GM19468 (cell line): ENCODE results near the gene AOC3.
"Not testable (repeated sequence)": the region's sequence is repeated elsewhere in the genome, so short reads cannot be mapped to it uniquely, and the experiment has no call there.

Experiments used
- ATAC-seq: cut with Tn5 transposase; IDR thresholded peaks from one replicate; pipeline ENCODE4 v1.9.1; 2021; ENCODE audit warnings: mild to moderate bottlenecking, moderate library complexity, moderate number of reproducible peaks; ENCODE audit not compliant: unreplicated experiment; ENCODE audit errors: extremely low read depth

The AOC3 gene

DNA sequence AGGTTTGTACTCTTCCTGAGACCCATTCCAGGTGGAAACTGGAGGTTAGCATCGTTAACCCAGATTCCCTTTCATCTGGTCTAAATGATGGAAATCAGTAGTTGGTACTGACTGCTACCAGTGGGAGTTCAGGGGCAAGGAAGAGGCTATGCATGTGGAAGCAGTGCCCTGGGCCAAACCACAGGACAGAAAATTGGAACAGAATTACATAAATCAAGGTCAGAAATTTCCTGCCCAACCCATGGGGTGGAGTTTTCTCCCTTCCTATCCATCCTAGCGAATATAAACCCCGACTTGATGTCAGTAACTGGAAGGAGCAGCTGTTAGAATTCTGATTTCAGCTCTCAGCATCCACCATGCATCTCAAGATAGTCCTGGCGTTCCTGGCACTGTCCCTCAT is 6.7 kb upstream of the AOC3 start, which contains the start of gene AOC2:
Gene AOC2, plus strand, starts transcription at position 310 of the 400 bp plus-strand sequence. Its CDS starts 47 bp downstream, at position 357.
- ATAC-seq = no peak

DNA sequence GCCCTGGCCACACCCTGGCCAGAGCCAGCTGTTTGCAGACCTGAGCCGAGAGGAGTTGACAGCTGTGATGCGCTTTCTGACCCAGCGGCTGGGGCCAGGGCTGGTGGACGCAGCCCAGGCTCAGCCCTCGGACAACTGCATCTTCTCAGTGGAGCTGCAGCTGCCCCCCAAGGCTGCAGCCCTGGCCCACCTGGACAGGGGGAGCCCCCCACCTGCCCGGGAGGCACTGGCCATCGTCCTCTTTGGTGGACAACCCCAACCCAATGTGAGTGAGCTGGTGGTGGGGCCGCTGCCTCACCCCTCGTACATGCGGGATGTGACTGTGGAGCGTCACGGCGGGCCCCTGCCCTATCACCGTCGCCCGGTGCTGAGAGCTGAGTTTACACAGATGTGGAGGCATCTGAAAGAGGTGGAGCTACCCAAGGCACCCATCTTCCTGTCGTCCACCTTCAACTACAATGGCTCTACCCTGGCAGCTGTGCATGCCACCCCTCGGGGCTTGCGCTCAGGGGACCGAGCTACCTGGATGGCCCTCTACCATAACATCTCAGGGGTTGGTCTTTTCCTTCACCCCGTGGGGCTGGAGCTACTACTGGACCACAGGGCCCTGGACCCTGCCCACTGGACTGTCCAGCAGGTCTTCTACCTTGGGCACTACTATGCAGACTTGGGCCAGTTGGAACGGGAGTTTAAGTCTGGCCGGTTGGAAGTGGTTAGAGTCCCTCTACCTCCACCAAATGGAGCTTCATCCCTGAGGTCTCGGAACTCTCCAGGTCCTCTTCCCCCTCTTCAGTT is 6.0 kb upstream of the AOC3 start:
- no peak for ATAC-seq

GRCh38 chr17:42845556-42845917 is 5.5 kb upstream of the AOC3 start:
- ATAC-seq = no peak

DNA sequence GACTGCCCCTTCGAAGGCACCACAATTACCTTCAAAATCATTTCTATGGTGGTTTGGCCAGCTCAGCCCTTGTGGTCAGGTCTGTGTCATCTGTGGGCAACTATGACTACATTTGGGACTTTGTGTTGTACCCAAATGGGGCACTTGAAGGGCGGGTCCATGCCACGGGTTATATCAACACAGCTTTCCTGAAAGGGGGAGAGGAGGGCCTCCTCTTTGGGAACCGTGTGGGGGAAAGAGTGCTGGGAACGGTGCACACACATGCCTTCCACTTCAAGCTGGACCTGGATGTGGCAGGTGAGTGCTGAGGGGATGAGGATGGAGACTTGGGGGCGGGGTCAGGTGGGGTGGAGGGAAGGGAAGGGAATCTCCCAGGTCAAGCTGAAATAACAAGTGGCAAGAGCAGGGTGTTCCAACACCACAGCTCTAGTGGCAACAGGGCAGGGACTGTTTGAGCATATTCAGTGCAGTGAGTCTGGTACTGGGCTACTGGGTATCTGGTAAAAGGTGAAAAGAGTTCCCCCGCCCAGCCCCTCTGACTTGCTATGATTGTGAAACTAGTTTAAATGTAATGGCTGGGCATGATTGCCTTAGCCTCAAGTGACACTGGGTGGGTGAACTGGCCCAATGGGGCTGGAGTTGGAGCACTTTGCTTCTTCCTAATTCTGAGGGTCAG is 4.9 kb upstream of the AOC3 start:
- no peak for ATAC-seq

DNA sequence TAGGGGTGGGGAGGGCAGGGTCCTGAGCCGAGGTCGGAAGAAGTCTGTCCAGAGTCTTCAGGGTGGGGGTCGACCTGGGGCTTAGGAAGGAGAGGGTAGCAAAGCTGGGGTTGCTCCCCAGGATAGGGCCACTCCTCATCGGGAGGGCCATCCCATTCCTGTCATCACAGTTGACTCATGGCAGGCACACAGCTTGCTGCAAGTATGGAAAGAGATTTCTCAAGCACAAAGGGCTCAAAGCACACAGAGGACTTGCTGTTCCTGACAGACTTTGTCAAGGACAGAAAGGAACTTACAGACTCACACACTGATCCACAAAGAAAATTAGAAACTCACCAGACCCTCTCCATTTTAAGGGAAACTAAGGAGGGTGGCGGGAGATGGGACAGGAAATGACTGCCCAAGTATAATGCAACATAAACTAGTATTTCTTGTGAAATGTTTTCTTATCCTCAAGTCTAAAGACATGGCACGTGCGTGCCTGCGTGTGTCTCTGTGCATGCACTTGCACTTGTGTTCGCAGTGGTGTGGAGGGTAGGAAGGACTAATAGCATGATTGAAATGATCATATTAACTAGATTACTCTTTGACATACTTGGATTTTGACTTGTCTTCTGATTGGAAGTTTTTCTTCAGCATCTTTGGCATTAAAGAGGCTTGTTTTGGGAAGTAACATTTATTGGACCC is 4.3 kb upstream of the AOC3 start:
- ATAC-seq = no peak

DNA sequence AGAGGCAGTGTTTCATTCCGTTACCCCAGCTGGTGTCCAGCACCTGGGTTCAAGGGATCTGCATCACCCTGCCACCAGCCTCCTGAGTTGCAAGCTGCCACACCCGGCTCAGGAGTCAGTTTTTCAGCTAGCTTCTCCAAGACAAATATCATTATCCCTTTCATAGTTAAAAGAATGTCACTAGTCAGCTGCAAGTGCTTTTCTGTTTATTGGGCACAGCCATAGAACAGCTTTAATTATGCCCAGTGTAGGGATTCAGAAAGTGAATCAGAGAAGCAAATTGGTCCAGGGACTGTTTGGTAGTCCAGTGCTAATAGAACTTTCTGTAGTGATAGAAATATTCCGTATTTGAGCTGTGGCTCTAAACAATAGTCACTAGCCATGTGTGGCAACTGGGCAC is 2.9 kb upstream of the AOC3 start:
- ATAC-seq = no peak

GRCh38 chr17:42849031-42849430 is 2.0 kb upstream of the AOC3 start:
- no peak for ATAC-seq

DNA sequence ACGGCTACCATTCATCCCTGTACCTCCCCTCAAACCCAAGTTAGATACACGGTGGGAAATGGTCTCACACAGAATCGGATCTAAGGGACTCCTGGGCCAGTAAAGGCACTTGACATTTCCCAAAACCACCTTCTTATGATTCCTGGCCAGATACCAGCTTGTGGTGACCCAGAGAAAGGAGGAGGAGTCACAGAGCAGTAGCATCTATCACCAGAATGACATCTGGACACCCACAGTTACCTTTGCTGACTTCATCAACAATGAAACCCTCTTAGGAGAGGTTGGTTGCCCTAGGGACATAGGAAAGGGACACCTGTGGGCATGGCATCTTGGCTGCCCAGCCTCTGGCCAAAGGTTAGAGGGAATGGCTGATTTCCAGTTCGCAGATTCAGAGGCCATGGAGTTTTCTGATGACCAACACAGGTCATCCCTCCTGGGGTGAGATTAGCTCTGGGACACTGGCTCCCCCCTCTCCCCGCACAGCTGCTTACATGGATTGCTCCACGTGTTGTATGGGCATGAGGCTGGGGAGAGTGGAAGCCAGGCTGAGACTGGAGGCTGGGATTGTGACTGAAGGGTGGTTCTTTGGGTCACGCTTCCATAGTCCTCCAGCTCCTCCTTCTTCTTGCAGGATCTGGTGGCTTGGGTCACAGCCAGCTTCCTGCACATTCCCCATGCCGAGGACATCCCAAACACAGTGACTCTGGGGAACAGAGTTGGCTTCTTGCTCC is 1.4 kb upstream of the AOC3 start:
- ATAC-seq = no peak

DNA sequence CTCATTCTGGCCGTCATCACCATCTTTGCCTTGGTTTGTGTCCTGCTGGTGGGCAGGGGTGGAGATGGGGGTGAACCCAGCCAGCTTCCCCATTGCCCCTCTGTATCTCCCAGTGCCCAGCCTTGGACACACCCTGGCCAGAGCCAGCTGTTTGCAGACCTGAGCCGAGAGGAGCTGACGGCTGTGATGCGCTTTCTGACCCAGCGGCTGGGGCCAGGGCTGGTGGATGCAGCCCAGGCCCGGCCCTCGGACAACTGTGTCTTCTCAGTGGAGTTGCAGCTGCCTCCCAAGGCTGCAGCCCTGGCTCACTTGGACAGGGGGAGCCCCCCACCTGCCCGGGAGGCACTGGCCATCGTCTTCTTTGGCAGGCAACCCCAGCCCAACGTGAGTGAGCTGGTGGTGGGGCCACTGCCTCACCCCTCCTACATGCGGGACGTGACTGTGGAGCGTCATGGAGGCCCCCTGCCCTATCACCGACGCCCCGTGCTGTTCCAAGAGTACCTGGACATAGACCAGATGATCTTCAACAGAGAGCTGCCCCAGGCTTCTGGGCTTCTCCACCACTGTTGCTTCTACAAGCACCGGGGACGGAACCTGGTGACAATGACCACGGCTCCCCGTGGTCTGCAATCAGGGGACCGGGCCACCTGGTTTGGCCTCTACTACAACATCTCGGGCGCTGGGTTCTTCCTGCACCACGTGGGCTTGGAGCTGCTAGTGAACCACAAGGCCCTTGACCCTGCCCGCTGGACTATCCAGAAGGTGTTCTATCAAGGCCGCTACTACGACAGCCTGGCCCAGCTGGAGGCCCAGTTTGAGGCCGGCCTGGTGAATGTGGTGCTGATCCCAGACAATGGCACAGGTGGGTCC is 607 bp downstream of the AOC3 start:
- ATAC-seq = not testable (repeated sequence)

DNA sequence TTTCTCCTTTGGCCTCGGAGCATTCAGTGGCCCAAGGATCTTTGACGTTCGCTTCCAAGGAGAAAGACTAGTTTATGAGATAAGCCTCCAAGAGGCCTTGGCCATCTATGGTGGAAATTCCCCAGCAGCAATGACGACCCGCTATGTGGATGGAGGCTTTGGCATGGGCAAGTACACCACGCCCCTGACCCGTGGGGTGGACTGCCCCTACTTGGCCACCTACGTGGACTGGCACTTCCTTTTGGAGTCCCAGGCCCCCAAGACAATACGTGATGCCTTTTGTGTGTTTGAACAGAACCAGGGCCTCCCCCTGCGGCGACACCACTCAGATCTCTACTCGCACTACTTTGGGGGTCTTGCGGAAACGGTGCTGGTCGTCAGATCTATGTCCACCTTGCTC is 1.4 kb downstream of the AOC3 start:
- no peak for ATAC-seq

DNA sequence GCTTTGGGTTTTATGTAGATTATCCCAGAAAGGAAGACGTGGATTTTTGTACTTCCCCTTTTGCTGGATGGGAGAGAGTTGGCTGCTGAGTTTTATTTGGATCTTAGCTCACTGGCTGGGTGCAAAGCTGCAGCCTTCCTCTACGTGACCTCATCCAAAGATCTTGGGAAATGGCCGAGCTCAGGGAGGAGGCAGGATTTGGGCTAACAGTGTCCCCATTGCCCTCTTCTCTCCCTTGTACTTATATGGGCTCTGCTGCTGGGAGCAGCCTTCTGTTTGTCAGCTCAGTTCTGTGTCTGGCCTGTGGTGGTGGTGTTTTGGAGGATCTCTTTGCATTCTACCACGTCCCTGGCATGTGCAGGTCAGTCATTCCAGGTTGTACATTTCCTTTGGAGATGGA is 2.0 kb downstream of the AOC3 start:
- ATAC-seq = no peak

GRCh38 chr17:42853597-42853967 is 2.6 kb downstream of the AOC3 start:
- no peak for ATAC-seq

DNA sequence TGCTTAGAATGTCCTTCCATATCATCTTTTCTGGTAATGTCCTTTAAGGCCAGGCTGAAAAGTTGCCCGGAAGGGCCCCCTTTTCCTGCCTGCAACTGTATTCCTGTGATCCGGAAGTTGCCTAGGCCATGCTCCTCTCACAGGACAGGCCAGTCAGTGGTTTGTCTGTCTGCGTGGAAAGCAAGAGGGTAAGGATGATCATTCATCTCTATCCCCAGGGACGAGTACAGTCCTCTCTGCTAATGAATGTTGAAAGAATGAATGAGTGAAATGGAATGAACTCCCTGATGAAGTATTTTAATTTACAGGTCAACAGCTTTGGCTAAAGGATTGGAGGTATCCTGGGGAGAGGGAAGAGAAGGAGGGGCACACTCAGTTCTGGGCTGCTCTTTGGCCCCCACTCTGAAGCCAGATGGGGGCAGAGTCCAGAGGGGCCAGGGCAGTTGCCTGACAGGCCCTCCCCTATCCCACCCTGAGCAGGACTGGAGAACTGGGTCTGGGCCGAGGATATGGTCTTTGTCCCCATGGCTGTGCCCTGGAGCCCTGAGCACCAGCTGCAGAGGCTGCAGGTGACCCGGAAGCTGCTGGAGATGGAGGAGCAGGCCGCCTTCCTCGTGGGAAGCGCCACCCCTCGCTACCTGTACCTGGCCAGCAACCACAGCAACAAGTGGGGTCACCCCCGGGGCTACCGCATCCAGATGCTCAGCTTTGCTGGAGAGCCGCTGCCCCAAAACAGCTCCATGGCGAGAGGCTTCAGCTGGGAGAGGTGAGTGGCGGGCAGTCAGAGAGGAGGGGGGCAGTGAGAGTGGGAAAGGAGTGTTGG is 3.2 kb downstream of the AOC3 start:
- ATAC-seq = no peak

DNA sequence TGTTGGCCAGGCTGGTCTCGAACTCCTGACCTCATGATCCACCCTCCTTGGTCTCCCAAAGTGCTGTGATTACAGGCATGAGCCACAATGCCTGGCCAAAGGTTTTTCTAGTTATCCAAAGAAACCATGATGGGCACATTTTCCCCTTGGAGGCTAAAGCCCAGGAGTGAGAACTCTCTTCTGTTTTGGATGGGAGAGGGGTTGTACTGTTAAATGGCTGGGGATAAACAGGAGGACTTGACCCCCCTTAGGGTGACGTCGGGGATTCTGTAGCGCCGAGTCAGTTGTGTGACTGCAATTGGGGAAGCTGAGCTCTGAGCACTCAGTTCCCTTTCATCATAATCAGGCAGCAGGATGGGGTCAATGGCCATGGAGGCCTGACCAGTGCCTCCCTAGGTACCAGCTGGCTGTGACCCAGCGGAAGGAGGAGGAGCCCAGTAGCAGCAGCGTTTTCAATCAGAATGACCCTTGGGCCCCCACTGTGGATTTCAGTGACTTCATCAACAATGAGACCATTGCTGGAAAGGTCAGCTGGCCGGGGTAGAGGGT is 4.1 kb downstream of the AOC3 start:
- ATAC-seq = no peak

DNA sequence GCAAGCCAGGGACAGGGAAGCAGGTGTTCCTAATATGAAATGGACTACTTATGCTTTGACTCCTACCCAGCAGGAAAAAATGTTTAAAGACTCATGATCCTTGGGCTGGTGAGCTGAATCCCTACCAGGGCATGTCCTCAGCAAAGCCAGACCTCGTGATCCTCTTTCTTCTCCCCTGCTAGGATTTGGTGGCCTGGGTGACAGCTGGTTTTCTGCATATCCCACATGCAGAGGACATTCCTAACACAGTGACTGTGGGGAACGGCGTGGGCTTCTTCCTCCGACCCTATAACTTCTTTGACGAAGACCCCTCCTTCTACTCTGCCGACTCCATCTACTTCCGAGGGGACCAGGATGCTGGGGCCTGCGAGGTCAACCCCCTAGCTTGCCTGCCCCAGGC is 5.1 kb downstream of the AOC3 start:
- ATAC-seq = not testable (repeated sequence)

- ATAC-seq = not testable (repeated sequence)
Observed at GRCh38 chr17:42856516-42856915, 5.5 kb downstream of the AOC3 start.

GRCh38 chr17:42857389-42857788 is 6.4 kb downstream of the AOC3 start:
- no peak for ATAC-seq

DNA sequence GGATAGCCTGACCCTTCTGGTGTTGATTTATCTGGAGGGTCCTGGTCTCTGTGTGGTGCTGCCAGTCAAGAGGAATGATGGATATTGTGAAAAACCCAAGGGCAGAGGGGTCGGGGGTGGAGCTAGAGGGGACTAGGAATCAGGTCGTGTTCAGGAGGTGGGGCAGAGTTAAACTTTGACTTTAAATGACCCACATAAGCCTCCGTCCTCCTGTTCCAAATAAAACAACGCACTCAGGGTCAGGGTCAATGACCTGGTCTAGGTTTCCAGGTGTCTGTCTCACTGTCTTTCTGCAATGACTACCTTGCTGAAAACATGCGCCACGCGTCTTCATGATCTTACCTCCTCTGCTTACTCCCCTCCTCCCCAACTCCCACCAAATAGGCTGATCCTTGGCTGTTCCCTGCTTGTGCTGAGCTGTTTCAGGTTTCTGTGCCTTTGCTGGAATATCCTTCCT is 14.7 kb downstream of the AOC3 start:
- no peak for ATAC-seq
